GM13977 (cell line): ENCODE measurements around the gene RAC2.
A peak's percentile ranks its signal among the peaks of the same experiment; 100 is the strongest.

Source experiments
- DNase-seq: peaks from one replicate; pipeline ENCODE4 v3.0.0; 2012; ENCODE audit warnings: low spot score
- in situ Hi-C: fragments of 300-500 bp; cut with MboI; formaldehyde crosslinking; loops from one replicate; pipeline ENCODE4 v1.12.0; 2022; ENCODE audit warnings: low sequenced_read_pairs, low pct_unique_long_range_greater_than_20kb, mixed read lengths, inconsistent platforms; ENCODE audit not compliant: unreplicated experiment
- TF ChIP-seq, protein P1 (sequence below): IDR thresholded peaks from 2 replicates; pipeline ENCODE4 v1.5.1; 2012; ENCODE audit warnings: mild to moderate bottlenecking, control low read depth; ENCODE audit not compliant: insufficient read depth; ENCODE audit errors: extremely low read depth, missing control alignments

The RAC2 gene

DNA sequence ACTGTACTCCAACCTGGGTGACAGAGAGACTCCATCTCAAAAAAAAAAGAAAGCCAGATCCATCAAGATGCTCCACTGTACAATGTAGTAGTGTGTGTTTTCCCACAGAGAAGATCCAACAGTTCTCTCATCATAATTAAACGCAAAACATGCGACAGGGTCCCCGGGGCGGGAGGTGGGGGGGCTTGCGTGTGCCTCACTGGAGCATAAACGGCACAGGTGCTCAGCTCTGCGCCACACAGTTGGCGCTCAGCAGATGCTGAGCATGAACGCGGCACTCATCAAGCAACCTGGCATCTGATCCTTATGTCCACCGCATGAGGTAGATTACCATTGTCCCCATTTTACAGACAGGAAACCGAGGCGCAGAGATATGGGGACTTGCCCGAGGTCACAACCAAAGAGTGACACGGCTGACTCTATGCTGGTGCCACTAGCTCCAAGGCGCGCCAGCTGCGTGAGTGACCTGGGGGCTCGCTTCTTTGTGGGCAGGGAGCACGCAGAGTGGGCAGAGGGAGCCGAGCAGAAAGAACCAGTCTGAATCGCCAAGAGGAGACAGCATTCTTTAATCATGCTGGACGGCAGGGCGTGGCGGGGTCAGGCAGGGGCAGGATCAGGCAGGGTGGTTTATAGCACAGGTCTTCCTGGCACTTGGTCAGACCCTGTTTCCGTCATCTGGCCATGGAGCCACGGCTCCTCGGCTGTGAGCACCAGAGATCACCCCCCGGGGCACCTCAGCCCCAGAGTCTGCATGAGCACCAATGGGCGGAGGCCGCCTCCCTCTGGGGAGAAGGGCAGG lies 64.2 kb downstream of the RAC2 start:
- DNase-seq = no peak
- TF ChIP-seq, protein P1, sequence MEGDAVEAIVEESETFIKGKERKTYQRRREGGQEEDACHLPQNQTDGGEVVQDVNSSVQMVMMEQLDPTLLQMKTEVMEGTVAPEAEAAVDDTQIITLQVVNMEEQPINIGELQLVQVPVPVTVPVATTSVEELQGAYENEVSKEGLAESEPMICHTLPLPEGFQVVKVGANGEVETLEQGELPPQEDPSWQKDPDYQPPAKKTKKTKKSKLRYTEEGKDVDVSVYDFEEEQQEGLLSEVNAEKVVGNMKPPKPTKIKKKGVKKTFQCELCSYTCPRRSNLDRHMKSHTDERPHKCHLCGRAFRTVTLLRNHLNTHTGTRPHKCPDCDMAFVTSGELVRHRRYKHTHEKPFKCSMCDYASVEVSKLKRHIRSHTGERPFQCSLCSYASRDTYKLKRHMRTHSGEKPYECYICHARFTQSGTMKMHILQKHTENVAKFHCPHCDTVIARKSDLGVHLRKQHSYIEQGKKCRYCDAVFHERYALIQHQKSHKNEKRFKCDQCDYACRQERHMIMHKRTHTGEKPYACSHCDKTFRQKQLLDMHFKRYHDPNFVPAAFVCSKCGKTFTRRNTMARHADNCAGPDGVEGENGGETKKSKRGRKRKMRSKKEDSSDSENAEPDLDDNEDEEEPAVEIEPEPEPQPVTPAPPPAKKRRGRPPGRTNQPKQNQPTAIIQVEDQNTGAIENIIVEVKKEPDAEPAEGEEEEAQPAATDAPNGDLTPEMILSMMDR = no peak
- in situ Hi-C loops = no loop called here

- peak; percentile 5 for DNase-seq
- TF ChIP-seq, protein P1 = no peak
- in situ Hi-C loops = no loop called here
Measured at GRCh38 chr22:37179126-37179470, 65.0 kb downstream of the RAC2 start.

- DNase-seq = peak; percentile 9
- in situ Hi-C loops = no loop called here
- TF ChIP-seq, protein P1 = no peak
Measured at GRCh38 chr22:37178350-37179125, 65.5 kb downstream of the RAC2 start.

DNA sequence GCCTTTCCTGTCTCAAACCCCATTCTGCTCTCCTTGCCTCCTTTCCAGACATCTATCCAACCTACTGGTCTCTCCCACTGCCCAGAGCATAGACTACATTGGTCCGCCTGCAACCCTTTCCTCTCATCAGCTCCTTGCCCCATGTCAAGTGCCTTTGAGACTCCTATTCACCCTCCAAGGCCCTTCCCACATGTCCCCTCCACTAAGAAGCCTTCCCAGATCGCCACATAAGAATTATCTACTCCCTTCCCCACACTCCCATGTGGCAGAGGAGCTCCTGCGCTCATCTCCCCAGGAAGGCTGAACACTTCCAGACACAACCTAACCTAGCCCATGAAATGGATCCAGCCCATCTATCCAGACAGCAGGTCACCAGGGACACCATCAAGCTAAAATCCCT lies 66.3 kb downstream of the RAC2 start:
- in situ Hi-C loops = no loop called here
- TF ChIP-seq, protein P1 = no peak
- no peak for DNase-seq

- DNase-seq = no peak
- TF ChIP-seq, protein P1 = no peak
- in situ Hi-C loops = no loop called here
Measured at GRCh38 chr22:37177221-37177620, 66.8 kb downstream of the RAC2 start.

GRCh38 chr22:37176464-37177061 lies 67.5 kb downstream of the RAC2 start:
- no peak for DNase-seq
- in situ Hi-C loops = no loop called here

More at GRCh38 chr22:37176464-37177061, 67.5 kb downstream of the RAC2 start:
- TF ChIP-seq, protein P1 = no peak
